HepG2 (cell line): ENCODE measurements around the gene IP6K3. TPM values are rescaled to one million over a fixed set of nuclear protein-coding genes. Genes with fewer than 3 reads are reported as not detected.

Experiments
- ATAC-seq: fragments of 200-7000 bp; cut with Tn5 transposase; 3 replicates; pipeline ENCODE4 v1.9.1; 2020; ENCODE audit warnings: mild to moderate bottlenecking, moderate library complexity
- BruUV-seq: library from RNA; stranded (reverse); fragments of 400-500 nt; replicated peaks from 2 replicates; lab custom pipeline; 2021; lab: Mats Ljungman, UMichigan
- CTCF ChIA-PET: fragments of 300-600 bp; formaldehyde crosslinking; extraction: SDS; loops from one replicate; lab custom pipeline; 2021; ENCODE audit warnings: low total read pairs, inconsistent platforms, low intra/inter-chr PET ratio; lab: Yijun Ruan, JAX
- POLR2A ChIA-PET: fragments of 350-600 bp; sonication (Branson Sonifier 250); formaldehyde crosslinking; loops from one replicate; lab custom pipeline; 2020; ENCODE audit warnings: antibody characterized with exemption, inconsistent platforms; lab: Yijun Ruan, JAX
- DNase-seq: peaks from one replicate; pipeline ENCODE4 v3.0.0-alpha.2; 2015; ENCODE audit warnings: low spot score
- FAIRE-seq: peaks from 3 replicates; lab custom pipeline; 2011; peaks lifted over from hg19 to GRCh38; lab: Jason Lieb, UNC
- H2AFZ ChIP-seq: one replicate; pipeline ENCODE4 v1.6.1; 2011; ENCODE audit warnings: low read length, inconsistent platforms
- H3K27ac ChIP-seq: fragments of 300-600 bp; 3 replicates; pipeline ENCODE4 v1.8.0; 2011; ENCODE audit warnings: mixed run types, mild to moderate bottlenecking, mixed read lengths, low read length, inconsistent platforms; ENCODE audit not compliant: insufficient read depth; ENCODE audit errors: extremely low read length
- H3K27me3 ChIP-seq, 2 experiments: fragments of 200-600 bp in 1 of 2; 2 replicates in 1 of 2; 3 replicates in 1 of 2; pipeline versions ENCODE4 v1.6.0 to v1.8.0; 2011; ENCODE audit warnings: low read length in 2 of 2, mild to moderate bottlenecking in 2 of 2, moderate library complexity in 2 of 2, inconsistent platforms in 1 of 2; ENCODE audit not compliant: insufficient read depth in 2 of 2, control insufficient read depth in 1 of 2
- H3K36me3 ChIP-seq, 2 experiments: fragments of 200-600 bp in 1 of 2; replicated peaks in 1 of 2; 2 replicates in 1 of 2; 3 replicates in 1 of 2; pipeline versions ENCODE4 v1.5.1 to v1.8.0; 2011; ENCODE audit warnings: low read length in 2 of 2, inconsistent platforms in 1 of 2; ENCODE audit not compliant: insufficient read depth in 2 of 2, control insufficient read depth in 1 of 2
- H3K4me1 ChIP-seq: 2 replicates; pipeline ENCODE4 v1.5.1; 2012; ENCODE audit warnings: low read length, inconsistent platforms; ENCODE audit not compliant: insufficient read depth
- H3K4me2 ChIP-seq: 2 replicates; pipeline ENCODE4 v1.6.0; 2011; ENCODE audit warnings: low read depth, low read length, inconsistent platforms
- H3K4me3 ChIP-seq, 3 experiments: fragments of 200-600 bp in 1 of 3; sonication (generic), shearing (Covaris generic) in 1 of 3; replicated peaks in 1 of 3; 2 replicates each; pipeline ENCODE4 v1.5.1; 2011 to 2016; ENCODE audit warnings: low read length in 3 of 3, inconsistent platforms in 2 of 3, low read depth in 2 of 3, mild to moderate bottlenecking in 2 of 3, control low read depth in 1 of 3, mixed read lengths in 1 of 3; ENCODE audit not compliant: insufficient read depth in 1 of 3
- H3K79me2 ChIP-seq: one replicate; pipeline ENCODE4 v1.6.1; 2011; ENCODE audit warnings: low read length, inconsistent platforms; ENCODE audit not compliant: insufficient read depth
- H3K9ac ChIP-seq: 2 replicates; pipeline ENCODE4 v1.6.0; 2011; ENCODE audit warnings: mild to moderate bottlenecking, low read depth, low read length, inconsistent platforms; ENCODE audit not compliant: insufficient read depth
- H3K9me3 ChIP-seq: 2 replicates; pipeline ENCODE4 v1.5.1; 2012; ENCODE audit warnings: mild to moderate bottlenecking, low read length
- H4K20me1 ChIP-seq: 2 replicates; pipeline ENCODE4 v1.6.0; 2011; ENCODE audit warnings: inconsistent platforms, mild to moderate bottlenecking, low read length, moderate library complexity; ENCODE audit not compliant: insufficient read depth
- IKZF4 ChIP-seq: sonication (generic); formaldehyde crosslinking; IDR thresholded peaks from 2 replicates; pipeline ENCODE4 v1.5.1; 2020; ENCODE audit warnings: borderline replicate concordance, mild to moderate bottlenecking, low read depth, missing genetic modification reagents; ENCODE audit errors: not compliant biosample characterization
- NKX3-1 ChIP-seq: sonication (generic); formaldehyde crosslinking; IDR thresholded peaks from 2 replicates; pipeline ENCODE4 v1.5.0; 2020; ENCODE audit warnings: missing genetic modification reagents
- PLSCR1 ChIP-seq: sonication (generic); formaldehyde crosslinking; IDR thresholded peaks from 2 replicates; pipeline ENCODE4 v1.5.0; 2020; ENCODE audit warnings: missing genetic modification reagents, mild to moderate bottlenecking, borderline replicate concordance
- SALL2 ChIP-seq: sonication (generic); formaldehyde crosslinking; IDR thresholded peaks from 2 replicates; pipeline ENCODE4 v1.8.1; 2023; ENCODE audit warnings: mild to moderate bottlenecking, missing genetic modification reagents, inconsistent platforms
- THRA ChIP-seq: sonication (generic); formaldehyde crosslinking; IDR thresholded peaks from 2 replicates; pipeline ENCODE4 v1.4.0; 2020; ENCODE audit warnings: missing genetic modification reagents, borderline replicate concordance
- ZNF207 ChIP-seq: fragments of 450-650 bp; IDR thresholded peaks from 2 replicates; pipeline ENCODE4 v1.6.1; 2016; ENCODE audit warnings: antibody characterized with exemption, borderline replicate concordance
- ZNF276 ChIP-seq: sonication (generic); formaldehyde crosslinking; IDR thresholded peaks from 2 replicates; pipeline ENCODE4 v1.4.0; 2020; ENCODE audit warnings: mild to moderate bottlenecking, low read depth, missing genetic modification reagents
- ZUFSP ChIP-seq: sonication (generic); formaldehyde crosslinking; IDR thresholded peaks from 2 replicates; pipeline ENCODE4 v1.9.0; 2021; ENCODE audit warnings: missing genetic modification reagents, mild to moderate bottlenecking, borderline replicate concordance
- WGBS: methylation state at CpG from one replicate; pipeline ENCODE4 v1.1.6; 2017; ENCODE audit warnings: low lambda C conversion rate; 5-methylcytosine and 5-hydroxymethylcytosine counted together
- in situ Hi-C: cut with HindIII; loops from 2 replicates; pipeline ENCODE4 v1.10.0; 2017; ENCODE audit warnings: low pct_unique_long_range_greater_than_20kb; ENCODE audit not compliant: extremely low pct_ligation_motif_present
- intact Hi-C: fragments of 100-400 bp; cut with micrococcal nuclease; formaldehyde crosslinking; loops from one replicate; pipeline ENCODE4 v1.10.0; 2022; ENCODE audit not compliant: unreplicated experiment
- polyA plus RNA-seq, 8 experiments: library from polyadenylated mRNA; depleted of rRNA in 3 of 8; stranded (reverse) in 7 of 8; unstranded in 1 of 8; fragments of >200 nt; fragmentation: Illumina TruSeq in 4 of 8; extraction: Trizol in 4 of 8; gene quantifications; 2 replicates each; pipeline versions ENCODE4 v1.2.1 to v1.2.3, GENCODE V29; 2011 to 2016; ENCODE audit warnings: low read depth in 4 of 8, missing spikeins in 1 of 8, mixed read lengths in 1 of 8; ENCODE audit not compliant: insufficient read depth in 1 of 8
- total RNA-seq, 5 experiments: library from RNA; depleted of rRNA; stranded (reverse); fragments of >200 nt; fragmentation: Illumina TruSeq; extraction: Trizol; gene quantifications; 2 replicates each; pipeline ENCODE4 v1.2.3, GENCODE V29; 2016; ENCODE audit warnings: low read depth in 1 of 5

The IP6K3 gene
- total and polyA plus RNA-seq, 2 of the 13 experiments (the other 11 are each of a cell fraction or from before 2014, with no cell fraction given): 0.11 to 0.18 TPM

GRCh38 chr6:33705268-33705885 is 41.3 kb downstream of the IP6K3 start:
- in situ Hi-C loops: no loop called here
- ChIA-PET CTCF (no interaction called here), POLR2A (interaction anchor here (1.2 kb wide), 1 partner anchor 11 kb away, joined by 3 read pairs; no protein-coding TSS in a partner anchor)
- no peak for TF ChIP-seq ZNF276 (CRISPR knock-in tag)
- TF ChIP-seq ZNF207: no peak
- BruUV-seq: no TSS peak
- no peak for ATAC-seq
- no peak for DNase-seq
- peaks cover 9% of the 10 kb centered on the region for H3K79me2 ChIP-seq
- no peak overlapping the region for H2AFZ ChIP-seq
- H3K9ac ChIP-seq: no peak overlapping the region
- H3K9me3 ChIP-seq: no peaks in the 10 kb centered on the region
- peaks cover 10 to 38% of the 10 kb centered on the region in 2 experiments for H3K36me3 ChIP-seq
- no peaks in the 10 kb centered on the region for H3K27me3 ChIP-seq
- H4K20me1 ChIP-seq: no peaks in the 10 kb centered on the region; the same call in 1 of the 2 replicates
- no peak overlapping the region for H3K27ac ChIP-seq
- H3K4me2 ChIP-seq: no peak overlapping the region
- H3K4me1 ChIP-seq: peaks cover 40% of the 10 kb centered on the region
- WGBS: 92% methylated on average over 9 of the region's 9 CpGs
- no peak for FAIRE-seq
- intact Hi-C loops: loop anchor here (10.0 kb wide), 1 partner anchor 71 kb away; no protein-coding TSS in a partner anchor
- no peak overlapping the region for H3K4me3 ChIP-seq

- 89% methylated on average over 11 of the region's 11 CpGs for WGBS
- Histone ChIP-seq H2AFZ (no peak overlapping the region), H3K36me3 (peaks cover 13 to 39% of the 10 kb centered on the region in 2 experiments), H3K79me2 (peaks cover 2% of the 10 kb centered on the region), H3K4me3 (no peak overlapping the region), H3K27ac (no peak overlapping the region), H4K20me1 (no peaks in the 10 kb centered on the region; the same call in 1 of the 2 replicates), H3K4me1 (peaks cover 30% of the 10 kb centered on the region), H3K9ac (no peak overlapping the region), H3K9me3 (no peaks in the 10 kb centered on the region), H3K27me3 (no peaks in the 10 kb centered on the region), H3K4me2 (no peak overlapping the region)
- no peak for FAIRE-seq
- BruUV-seq: no TSS peak
- CTCF ChIA-PET: no interaction called here
- POLR2A ChIA-PET: interaction anchor here (1.2 kb wide), 1 partner anchor 10 kb away, joined by 3 read pairs; no protein-coding TSS in a partner anchor
- ATAC-seq: no peak; the same call in 2 of the 3 replicates
- intact Hi-C loops: loop anchor here (10.0 kb wide), 1 partner anchor 70 kb away; no protein-coding TSS in a partner anchor
- DNase-seq: no peak
- in situ Hi-C loops: loop anchor here (5.0 kb wide), 1 partner anchor 117 kb away; no protein-coding TSS in a partner anchor
- TF ChIP-seq SALL2 (CRISPR knock-in tag): no peak
- TF ChIP-seq NKX3-1 (CRISPR knock-in tag): no peak
- no peak for TF ChIP-seq PLSCR1 (CRISPR knock-in tag)
- no peak for TF ChIP-seq THRA
- TF ChIP-seq IKZF4 (CRISPR knock-in tag): no peak
- TF ChIP-seq ZUFSP (CRISPR knock-in tag): no peak
Observed at GRCh38 chr6:33704215-33705066, 42.3 kb downstream of the IP6K3 start.
